ENCODE data around the gene USF1. TPM values are rescaled to one million over a fixed set of nuclear protein-coding genes. Genes with fewer than 3 reads are reported as not detected.

Gene USF1
- total and polyA plus RNA-seq, 10 donors: 113 to 339 (median 127) TPM

- no peaks in the 10 kb centered on the region for H3K27me3 ChIP-seq (replicated peaks in 1 of 7)
- DNase-seq: peak; percentile 89
- H3K4me1 ChIP-seq: peaks cover 5 to 49% (median 38%) of the 10 kb centered on the region in 6 donors
- H3K27ac ChIP-seq: peak overlapping the region in 1 of 8 donors; percentile 99
- TF ChIP-seq CTCF (IDR thresholded peaks at IDR 0.05 in 8 of 11, conservative IDR thresholded peaks at IDR 0.05 in 3 of 11) (peak in 10 of 11 experiments; percentile 33 to 69 (median 62)), POLR2AphosphoS5 (IDR thresholded peaks at IDR 0.05) (no peak)
- peaks cover 0 to 7% (median 0%) of the 10 kb centered on the region in 6 donors for H3K36me3 ChIP-seq
- 61 to 74% (median 66%) methylated on average over 9 of the region's 9 CpGs for WGBS, 5 donors
- no peaks in the 10 kb centered on the region for H3K9me3 ChIP-seq
- intact Hi-C loops (cut with DNase I; ENCODE audit: low total_unique reads): no loop called here
- no peak overlapping the region for H3K4me3 ChIP-seq
Observed at GRCh38 chr1:161071886-161072371, 26.2 kb upstream of the USF1 start.

GRCh38 chr1:161070761-161071160, 25.0 kb upstream of the USF1 start:
- intact Hi-C loops (cut with DNase I; ENCODE audit: low total_unique reads): no loop called here
- Histone ChIP-seq H3K4me3 (peak overlapping the region in 1 of 8 donors; percentile 80), H3K36me3 (peaks cover 0 to 17% (median 0%) of the 10 kb centered on the region in 6 donors), H3K27me3 (replicated peaks in 1 of 7) (no peaks in the 10 kb centered on the region), H3K4me1 (peaks cover 16 to 61% (median 50%) of the 10 kb centered on the region in 6 donors), H3K9me3 (no peaks in the 10 kb centered on the region), H3K27ac (peak overlapping the region in 7 of 8 donors; percentile 73 to 99 (median 96))
- 94 to 95% (median 94%) methylated on average over 4 of the region's 4 CpGs for WGBS, 5 donors
- TF ChIP-seq CTCF (IDR thresholded peaks at IDR 0.05 in 8 of 11, conservative IDR thresholded peaks at IDR 0.05 in 3 of 11) (no peak), POLR2AphosphoS5 (IDR thresholded peaks at IDR 0.05) (no peak), POLR2A (IDR thresholded peaks at IDR 0.05) (no peak)
- DNase-seq: no peak

- Histone ChIP-seq H3K4me3 (peak within 1 kb of the TSS; percentile 43 to 96 (median 79)), H3K9me3 (no peaks in the 10 kb centered on the region), H3K36me3 (peaks cover 0 to 26% (median 0%) of the 10 kb centered on the region in 6 donors), H3K4me1 (peaks cover 16 to 70% (median 60%) of the 10 kb centered on the region in 6 donors), H3K27me3 (replicated peaks in 1 of 7) (no peaks in the 10 kb centered on the region), H3K27ac (peak within 1 kb of the TSS; percentile 73 to 99 (median 96))
- intact Hi-C loops (cut with DNase I; ENCODE audit: low total_unique reads): no loop called here
- peak; percentile 97 for DNase-seq
- TF ChIP-seq POLR2AphosphoS5 (IDR thresholded peaks at IDR 0.05): peak; percentile 91 to 96 (median 95)
- peak in 1 of 11 experiments; percentile 25 for TF ChIP-seq CTCF (IDR thresholded peaks at IDR 0.05 in 8 of 11, conservative IDR thresholded peaks at IDR 0.05 in 3 of 11)
- peak in 2 of 3 donors; percentile 27 to 29 for TF ChIP-seq POLR2A (IDR thresholded peaks at IDR 0.05)
- 11 to 42% (median 16%) methylated on average over 6 to 9 of the region's 9 CpGs for WGBS, 5 donors
Observed at GRCh38 chr1:161069731-161070270, 24.0 kb upstream of the USF1 start, which contains the start of gene ARHGAP30. Gene ARHGAP30, minus strand, starts transcription at chr1:161069891. Its CDS starts 267 bp downstream, at chr1:161069624.

GRCh38 chr1:161069241-161069640, 23.5 kb upstream of the USF1 start:
- Histone ChIP-seq H3K4me3 (peak overlapping the region; percentile 43 to 96 (median 79)), H3K27ac (peak overlapping the region; percentile 73 to 99 (median 96)), H3K36me3 (peaks cover 0 to 29% (median 0%) of the 10 kb centered on the region in 6 donors), H3K4me1 (peaks cover 16 to 76% (median 64%) of the 10 kb centered on the region in 6 donors), H3K27me3 (replicated peaks in 1 of 7) (no peaks in the 10 kb centered on the region), H3K9me3 (no peaks in the 10 kb centered on the region)
- no peak for DNase-seq
- 15 to 28% (median 16%) methylated on average over 8 to 9 of the region's 9 CpGs for WGBS, 5 donors
- intact Hi-C loops (cut with DNase I; ENCODE audit: low total_unique reads): no loop called here
- TF ChIP-seq CTCF (IDR thresholded peaks at IDR 0.05 in 8 of 11, conservative IDR thresholded peaks at IDR 0.05 in 3 of 11): no peak
- no peak for TF ChIP-seq POLR2A (IDR thresholded peaks at IDR 0.05)
- TF ChIP-seq POLR2AphosphoS5 (IDR thresholded peaks at IDR 0.05): no peak

Measured in spleen (tissue), 11 donors.